Neural progenitor cell (in vitro differentiated cells): ENCODE measurements around the gene TC2N.

Experiments used
- EZH2 ChIP-seq: fragments of 200-600 bp; sonication (generic); IDR thresholded peaks from 2 replicates; pipeline ENCODE4 v1.6.1; 2017; ENCODE audit warnings: antibody characterized with exemption, mild to moderate bottlenecking, moderate library complexity
- EZH2phosphoT487 ChIP-seq: fragments of 200-600 bp; sonication (generic); IDR thresholded peaks from 2 replicates; pipeline ENCODE4 v1.6.1; 2017; ENCODE audit warnings: antibody characterized with exemption
- TF ChIP-seq, protein P1 (sequence below): fragments of 200-600 bp; sonication (generic); IDR thresholded peaks from 2 replicates; pipeline ENCODE4 v1.5.1; 2017; ENCODE audit warnings: antibody characterized with exemption, mild to moderate bottlenecking

DNA sequence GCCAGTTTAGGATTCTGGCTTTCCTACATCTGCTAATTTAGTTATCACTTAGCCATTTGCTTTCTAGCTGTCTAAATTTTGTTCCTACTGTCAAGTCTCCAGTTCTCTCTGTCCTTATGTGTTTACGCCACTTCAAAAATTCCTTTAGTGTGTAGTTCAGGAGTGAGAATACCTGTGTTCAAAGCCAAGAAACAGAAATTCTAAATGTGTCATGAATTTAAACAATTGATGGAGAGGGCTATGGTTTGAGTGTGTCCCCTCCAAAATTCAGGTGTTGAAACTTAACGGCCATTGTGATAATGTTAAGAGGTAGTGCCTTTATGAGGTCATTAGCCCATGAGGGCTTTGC lies 124.1 kb downstream of the TC2N start:
- TF ChIP-seq, protein P1, sequence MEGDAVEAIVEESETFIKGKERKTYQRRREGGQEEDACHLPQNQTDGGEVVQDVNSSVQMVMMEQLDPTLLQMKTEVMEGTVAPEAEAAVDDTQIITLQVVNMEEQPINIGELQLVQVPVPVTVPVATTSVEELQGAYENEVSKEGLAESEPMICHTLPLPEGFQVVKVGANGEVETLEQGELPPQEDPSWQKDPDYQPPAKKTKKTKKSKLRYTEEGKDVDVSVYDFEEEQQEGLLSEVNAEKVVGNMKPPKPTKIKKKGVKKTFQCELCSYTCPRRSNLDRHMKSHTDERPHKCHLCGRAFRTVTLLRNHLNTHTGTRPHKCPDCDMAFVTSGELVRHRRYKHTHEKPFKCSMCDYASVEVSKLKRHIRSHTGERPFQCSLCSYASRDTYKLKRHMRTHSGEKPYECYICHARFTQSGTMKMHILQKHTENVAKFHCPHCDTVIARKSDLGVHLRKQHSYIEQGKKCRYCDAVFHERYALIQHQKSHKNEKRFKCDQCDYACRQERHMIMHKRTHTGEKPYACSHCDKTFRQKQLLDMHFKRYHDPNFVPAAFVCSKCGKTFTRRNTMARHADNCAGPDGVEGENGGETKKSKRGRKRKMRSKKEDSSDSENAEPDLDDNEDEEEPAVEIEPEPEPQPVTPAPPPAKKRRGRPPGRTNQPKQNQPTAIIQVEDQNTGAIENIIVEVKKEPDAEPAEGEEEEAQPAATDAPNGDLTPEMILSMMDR, result no peak
- TF ChIP-seq EZH2 (no peak), EZH2phosphoT487 (no peak)
